GM19240 (cell line): ENCODE results near the gene MPHOSPH10.
"Not testable (repeated sequence)": the region's sequence is repeated elsewhere in the genome, so short reads cannot be mapped to it uniquely, and the experiment has no call there.

Source experiments
- DNase-seq: peaks from one replicate; pipeline ENCODE4 v3.0.0; 2011; ENCODE audit warnings: low spot score; ENCODE audit not compliant: insufficient read length

The MPHOSPH10 gene, protein sequence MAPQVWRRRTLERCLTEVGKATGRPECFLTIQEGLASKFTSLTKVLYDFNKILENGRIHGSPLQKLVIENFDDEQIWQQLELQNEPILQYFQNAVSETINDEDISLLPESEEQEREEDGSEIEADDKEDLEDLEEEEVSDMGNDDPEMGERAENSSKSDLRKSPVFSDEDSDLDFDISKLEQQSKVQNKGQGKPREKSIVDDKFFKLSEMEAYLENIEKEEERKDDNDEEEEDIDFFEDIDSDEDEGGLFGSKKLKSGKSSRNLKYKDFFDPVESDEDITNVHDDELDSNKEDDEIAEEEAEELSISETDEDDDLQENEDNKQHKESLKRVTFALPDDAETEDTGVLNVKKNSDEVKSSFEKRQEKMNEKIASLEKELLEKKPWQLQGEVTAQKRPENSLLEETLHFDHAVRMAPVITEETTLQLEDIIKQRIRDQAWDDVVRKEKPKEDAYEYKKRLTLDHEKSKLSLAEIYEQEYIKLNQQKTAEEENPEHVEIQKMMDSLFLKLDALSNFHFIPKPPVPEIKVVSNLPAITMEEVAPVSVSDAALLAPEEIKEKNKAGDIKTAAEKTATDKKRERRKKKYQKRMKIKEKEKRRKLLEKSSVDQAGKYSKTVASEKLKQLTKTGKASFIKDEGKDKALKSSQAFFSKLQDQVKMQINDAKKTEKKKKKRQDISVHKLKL

DNA sequence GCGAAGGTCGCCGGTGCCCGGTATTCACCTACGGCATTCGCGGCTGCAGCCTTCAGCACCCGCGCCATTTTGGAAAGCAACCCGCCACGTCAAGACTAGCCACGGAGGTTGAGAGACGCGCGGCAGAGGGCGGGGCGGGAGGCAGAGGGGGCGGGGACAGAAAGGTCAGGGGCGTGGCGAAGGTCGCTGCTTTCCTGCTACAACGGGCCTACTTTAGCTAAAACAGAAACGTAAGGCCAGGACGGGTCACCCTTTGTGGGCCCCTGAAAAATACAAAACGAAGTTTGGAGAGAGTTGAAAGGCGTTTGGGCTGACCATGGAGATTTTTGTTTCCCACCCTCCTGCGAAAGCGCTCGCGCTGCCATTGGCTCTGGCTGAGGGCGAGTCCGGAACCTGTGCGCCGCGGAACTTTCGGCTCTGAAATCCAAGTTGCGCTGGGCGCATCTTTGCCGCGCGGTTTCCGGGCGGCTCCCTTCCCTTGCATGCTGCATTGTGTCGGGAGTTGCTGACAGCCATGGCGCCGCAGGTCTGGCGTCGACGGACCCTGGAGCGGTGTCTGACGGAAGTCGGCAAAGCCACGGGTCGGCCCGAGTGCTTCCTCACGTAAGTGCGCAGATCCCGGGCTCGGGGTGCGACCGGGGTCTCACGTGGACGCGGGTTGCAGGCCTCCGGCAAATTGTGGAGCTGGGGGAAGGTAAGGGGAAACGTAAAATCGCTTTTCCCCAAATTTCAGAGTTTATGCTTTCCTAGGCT is at the start of gene MPHOSPH10, which contains the start of gene MCEE:
Gene MPHOSPH10 (plus strand): TSS at position 483 of the 753 bp plus-strand sequence. CDS start 32 bp downstream, at position 515.
Gene MCEE (minus strand): TSS at position 78 of the 753 bp plus-strand sequence. CDS start 10 bp downstream, at position 68.
- DNase-seq, result peak; percentile 65

DNA sequence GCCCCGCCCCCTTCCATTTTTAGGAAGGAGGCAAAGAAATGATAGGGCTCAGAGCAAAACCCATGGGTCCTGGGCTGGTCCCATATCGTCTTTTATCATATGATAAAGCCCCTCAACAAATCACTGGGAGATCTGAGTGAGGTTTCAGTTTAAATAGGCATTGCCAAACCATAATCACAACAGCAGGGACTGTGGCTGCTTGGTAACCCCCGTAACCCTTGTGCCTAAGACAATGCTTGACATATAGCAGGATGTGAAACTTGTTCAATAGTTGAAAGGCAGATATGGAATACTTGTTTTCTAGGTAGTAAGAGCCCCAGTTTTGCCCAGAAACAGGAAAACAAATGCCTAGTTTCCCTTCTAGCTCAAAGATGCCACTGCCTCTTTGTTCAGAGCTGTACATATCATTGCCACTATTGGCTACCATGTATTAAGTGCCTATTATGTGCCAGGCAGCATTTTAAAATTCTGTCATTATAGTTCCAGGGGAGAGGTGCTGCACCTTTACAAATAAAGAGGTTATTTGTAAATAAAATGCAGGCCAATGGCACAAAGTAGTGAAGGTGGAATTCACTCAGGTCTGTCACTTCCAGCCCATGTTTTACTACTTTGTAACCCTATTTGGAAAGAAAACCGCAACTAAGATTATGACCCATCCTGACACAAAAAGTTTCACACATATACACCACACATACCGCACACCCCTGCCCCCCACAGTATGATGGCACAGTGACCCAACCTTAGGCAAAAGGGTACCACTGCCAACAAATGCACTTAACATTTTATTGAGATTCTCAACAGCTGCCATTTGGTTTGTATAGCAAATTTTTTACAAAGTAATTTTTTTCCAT is 47.8 kb upstream of the MPHOSPH10 start:
- no peak for DNase-seq

DNA sequence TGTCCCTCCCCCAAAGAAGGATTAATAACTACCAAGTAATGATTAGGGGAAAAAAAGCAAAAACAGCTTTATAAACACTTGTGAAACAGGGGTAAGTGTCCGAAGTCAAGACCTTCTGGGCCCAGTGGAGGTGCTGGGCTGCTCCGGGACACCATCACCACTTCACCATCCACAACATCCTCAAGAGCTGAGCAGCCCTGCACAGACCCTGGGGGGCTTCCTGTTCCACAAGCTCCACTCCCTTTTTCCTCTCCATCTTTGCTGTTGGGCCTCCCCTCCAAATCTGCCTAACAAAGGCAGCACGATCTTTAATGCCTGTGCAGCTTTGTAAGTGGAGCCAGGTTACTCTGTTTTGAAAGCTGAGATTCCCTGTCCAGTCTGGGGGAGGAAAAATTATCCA is 47.1 kb upstream of the MPHOSPH10 start:
- DNase-seq, result not testable (repeated sequence)

DNA sequence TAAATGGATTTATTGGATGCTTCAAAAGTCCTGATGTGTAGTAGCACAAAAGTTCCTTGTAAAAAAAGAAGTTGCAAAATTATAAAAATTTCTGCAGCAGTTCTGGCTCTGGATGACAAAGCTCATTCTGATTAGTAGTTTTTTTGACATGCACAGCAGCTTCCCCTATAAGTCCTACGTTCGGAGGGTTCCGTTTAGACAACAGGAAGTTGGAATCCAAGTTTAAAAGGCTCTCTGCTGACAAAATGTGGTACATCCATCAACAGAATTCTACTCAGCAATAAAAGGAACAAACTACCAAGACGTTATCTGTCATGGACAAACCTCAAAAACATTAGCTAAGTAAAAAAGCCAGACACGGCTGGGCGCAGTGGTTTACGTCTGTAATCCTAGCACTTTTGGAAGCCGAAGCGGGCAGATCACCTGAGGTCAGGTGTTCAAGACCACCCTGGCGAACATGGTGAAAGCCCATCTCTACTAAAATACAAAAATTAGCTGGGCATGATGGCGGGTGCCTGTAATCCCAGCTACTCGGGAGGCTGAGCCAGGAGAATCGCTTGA is 46.6 kb upstream of the MPHOSPH10 start:
- not testable (repeated sequence) for DNase-seq

DNA sequence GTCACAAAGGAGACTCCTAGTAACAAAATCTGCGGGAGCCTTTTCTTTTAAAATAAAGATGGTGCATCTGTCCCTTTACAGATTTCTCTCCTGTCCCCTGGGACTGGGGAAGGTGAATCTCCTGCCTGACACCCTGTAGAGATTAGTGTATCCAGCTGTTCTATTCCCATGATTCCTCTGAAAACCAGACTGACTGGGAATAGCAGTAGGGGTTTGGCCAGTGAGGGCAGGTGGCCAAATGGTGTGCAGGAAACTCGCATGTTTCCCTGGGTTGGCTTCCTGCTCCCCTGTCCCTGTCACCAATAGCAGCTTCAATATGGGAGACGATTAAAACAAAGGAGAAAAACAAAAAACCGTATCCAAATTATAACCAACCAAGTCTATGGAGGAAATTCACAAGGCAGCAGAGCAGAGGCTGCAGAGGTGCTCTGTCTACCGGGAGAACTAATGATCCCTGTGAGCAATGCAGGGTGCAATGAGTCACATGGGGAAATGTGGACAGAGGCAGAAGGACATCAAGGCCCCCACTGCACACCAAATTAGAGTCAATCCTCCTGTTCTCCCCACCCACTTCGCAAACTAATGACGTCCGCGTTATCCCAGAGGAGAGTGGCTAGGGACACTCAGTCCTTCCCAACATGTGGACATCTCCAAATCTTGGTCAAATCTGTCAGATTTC is 45.0 kb upstream of the MPHOSPH10 start:
- DNase-seq, result not testable (repeated sequence)

DNA sequence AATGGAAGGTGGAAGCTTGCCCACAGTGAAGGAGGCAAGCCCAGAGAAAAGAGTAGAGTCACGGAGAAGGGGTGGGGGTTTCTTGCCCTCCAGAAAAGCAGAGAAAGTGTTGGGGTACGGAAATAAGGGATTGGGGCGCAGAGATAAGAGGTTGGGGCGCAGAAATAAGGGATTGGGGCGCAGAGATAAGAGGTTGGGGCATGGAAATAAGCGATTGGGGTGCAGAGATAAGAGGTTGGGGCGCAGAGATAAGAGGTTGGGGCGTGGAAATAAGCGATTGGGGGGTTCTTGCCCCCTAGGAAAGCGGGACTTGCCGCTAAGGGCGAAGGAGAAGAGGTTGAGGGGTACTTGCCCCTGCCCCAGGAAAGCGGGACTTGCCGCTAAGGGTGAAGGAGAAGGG is 41.0 kb upstream of the MPHOSPH10 start:
- DNase-seq, result not testable (repeated sequence)

DNA sequence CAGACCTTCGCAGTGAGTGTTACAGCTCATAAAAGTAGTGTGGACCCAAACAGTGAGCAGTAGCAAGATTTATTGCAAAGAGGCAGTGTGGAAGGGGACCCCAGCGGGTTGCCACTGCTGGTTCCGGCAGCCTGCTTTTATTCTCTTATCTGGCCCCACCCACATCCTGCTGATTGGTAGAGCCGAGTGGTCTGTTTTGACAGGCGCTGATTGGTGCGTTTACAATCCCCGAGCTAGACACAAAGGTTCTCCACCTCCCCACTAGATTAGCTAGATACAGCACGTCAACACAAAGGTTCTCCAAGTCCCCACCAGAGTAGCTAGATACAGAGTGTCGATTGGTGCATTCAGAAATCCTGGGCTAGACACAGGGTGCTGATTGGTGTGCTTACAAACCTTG is 38.6 kb upstream of the MPHOSPH10 start:
- DNase-seq, result not testable (repeated sequence)

DNA sequence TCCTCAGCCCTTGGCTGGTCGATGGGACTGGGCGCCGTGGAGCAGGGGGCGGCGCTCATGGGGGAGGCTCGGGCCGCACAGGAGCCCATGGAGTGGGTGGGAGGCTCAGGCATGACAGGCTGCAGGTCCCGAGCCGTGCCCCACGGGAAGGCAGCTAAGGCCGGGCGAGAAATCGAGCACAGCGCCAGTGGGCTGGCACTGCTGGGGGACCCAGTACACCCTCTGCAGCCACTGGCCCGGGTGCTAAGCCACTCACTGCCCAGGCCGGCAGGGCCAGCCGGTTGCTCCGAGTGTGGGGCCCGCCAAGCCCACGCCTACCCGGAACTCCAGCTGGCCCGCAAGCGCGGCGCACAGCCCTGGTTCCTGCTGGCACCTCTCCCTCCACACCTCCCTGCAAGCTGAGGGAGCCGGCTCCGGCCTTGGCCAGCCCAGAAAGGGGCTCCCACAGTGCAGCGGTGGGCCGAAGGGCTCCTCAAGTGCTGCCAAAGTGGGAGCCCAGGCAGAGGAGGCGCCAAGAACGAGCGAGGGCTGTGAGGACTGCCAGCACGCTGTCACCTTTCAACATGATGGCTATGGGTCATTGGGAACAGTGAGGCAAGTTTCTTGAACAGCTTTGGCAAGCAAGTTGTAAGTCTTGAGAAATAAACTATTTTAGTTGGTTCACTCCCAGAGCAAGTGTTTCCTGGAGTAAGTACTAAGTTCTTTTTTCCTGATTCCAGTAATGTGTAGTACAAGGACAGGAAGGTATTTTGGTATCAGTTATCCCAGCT is 37.8 kb upstream of the MPHOSPH10 start:
- DNase-seq, result not testable (repeated sequence)

DNA sequence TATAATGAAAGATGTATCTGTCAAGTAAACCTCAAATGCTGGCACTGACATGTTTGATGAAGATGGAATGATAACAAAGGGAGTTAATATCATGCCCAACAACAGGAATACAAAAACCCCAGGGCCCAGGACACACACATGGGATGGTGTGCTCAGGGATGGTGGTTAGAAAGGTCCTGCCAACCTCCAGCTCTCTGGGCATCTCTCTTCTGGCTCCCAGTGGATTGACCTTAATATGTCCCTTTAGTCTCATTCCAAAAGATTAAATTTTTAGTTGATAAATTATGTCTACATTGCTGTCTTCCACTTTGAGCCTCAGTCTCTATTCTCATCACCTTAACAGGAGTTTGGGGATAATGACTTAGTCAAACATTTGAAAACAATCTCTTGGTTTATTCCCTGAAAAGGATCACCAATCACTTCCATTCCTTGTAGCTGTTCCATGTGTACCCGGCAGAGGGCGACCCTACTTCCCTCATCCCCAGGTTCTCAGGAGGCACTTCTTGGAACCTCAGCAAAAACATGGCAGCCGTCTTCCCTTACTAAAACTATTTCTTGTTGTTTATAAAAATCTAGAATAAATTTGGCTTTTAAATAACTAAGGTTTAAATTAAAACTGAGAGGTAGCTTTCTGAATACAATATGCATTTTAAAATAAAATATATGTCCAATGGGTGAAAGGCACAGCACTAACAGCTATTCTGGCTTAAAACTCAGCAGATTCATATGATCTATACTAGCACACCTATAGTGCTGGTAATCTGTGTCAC is 30.1 kb upstream of the MPHOSPH10 start:
- DNase-seq, result peak; percentile 19

DNA sequence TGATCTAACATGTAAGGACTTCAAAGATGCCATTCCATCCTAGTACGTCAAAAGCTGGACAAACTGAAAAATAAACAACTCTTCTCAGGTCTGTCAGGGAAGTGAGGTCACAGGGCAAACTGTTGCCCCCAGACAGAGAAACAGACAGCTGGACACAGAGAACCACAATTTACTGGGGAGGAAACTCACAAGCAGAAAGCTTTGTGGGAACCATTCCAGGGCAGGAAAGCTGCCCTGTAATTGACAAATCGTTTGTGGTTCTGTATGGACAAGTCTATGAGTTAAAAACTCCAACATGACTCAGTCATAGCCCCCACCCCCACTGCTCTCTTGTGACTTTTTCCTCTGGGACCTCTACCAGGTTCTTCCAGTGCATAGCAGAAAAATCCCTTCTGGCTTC is 28.8 kb upstream of the MPHOSPH10 start:
- no peak for DNase-seq

DNA sequence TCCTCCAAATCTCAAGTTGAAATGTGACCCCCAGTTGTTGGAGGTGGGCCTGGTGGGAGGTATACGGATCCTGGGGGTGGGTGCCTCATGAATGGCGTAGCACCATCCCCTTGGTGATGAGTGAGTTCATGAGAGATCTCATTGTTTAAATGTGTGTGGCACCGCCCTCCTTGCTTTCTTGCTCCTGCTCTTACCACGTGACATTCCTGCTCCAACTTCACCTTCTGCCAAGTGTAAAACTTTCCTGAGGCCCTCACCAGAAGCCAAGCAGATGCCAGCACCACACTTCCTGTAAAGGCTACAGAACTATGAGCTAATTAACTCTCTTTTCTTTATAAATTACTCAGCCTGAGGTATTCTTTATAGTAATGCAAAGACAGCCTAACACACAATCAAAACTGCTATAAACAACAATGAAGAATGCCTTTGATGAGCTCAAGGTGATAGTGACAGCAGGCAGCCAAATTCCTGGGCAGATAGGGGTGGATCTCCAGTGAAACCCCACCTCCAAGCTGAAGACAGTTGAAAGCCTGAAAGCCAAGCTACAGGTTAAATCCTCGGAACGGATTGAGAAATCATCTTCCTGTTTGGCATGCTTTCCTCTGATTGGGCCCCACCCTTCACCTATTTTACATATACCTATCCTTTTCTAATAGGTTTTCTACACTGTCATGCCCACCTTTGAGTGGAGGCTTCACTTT is 27.3 kb upstream of the MPHOSPH10 start:
- DNase-seq, result no peak

DNA sequence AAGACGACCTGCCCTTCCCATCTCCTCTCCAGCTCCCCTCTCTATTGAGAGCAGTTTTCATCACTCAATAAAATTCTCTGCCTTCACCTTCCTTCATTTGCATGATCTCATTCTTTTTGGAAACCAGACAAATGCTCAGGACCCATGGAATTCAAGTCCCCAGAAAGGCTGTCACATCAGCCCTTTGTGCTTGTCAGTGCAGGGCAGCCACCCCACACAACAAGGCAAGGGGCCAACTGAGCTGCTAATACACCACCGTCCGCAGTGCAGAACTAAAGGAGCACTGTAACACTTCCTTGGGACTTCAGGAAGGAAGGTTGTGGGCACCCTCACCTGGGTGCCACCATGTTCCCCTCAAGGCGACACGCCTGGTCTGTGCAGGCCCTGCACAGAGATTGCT is 26.6 kb upstream of the MPHOSPH10 start:
- no peak for DNase-seq

DNA sequence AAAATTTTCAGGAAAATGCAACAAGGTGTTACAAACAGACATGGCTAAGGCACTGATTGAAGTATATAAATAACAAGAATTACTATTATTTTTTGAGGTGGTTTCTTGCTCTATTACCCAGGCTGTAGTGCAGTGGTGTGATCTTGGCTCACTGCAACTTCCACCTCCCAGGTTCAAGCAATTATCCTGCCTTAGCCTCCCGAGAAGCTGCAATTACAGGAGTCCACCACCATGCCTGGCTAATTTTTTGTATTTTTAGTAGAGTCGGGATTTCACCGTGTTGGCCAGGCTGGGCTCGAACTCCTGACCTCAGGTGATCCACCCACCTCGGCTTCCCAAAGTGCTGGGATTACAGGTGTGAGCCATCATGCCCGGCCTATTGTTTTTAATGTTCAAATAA is 24.0 kb upstream of the MPHOSPH10 start:
- DNase-seq, result not testable (repeated sequence)

DNA sequence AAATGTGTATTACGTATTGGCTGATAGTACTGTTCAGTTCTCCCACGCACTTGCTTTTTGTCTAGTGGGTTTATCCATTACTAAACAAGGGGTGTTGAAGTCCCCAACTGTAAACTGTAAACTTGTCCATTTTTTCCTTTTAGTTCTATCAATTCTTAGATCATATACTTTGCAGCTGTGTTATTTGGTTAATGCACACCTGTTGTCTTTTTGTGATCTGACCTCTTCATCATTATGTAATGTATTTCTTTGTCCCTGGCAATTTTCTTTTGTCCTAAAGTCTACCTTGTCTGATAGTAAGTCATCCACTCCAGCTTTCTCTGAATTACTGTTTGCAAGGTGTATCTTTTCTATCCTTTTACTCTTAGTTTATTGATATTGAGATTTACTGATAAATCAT is 22.3 kb upstream of the MPHOSPH10 start:
- DNase-seq, result no peak

DNA sequence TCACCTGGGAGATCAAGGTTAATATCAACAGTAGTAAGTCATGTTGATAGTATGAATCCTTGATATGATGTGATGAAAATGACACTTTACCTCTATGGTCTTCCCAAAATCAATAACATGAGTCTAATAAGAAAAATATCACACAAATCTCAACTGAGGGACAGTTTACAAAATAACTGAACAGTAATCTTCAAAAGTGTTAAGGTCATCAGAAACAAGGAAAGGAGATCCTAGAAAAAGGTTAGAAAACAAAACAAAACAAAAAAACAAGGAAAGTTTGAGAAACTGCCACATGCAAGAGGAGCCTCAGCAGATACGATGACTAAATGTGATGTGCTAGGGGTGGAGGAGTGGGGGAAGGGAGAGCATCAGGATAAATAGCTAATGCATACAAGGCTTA is 16.6 kb upstream of the MPHOSPH10 start:
- DNase-seq, result no peak

DNA sequence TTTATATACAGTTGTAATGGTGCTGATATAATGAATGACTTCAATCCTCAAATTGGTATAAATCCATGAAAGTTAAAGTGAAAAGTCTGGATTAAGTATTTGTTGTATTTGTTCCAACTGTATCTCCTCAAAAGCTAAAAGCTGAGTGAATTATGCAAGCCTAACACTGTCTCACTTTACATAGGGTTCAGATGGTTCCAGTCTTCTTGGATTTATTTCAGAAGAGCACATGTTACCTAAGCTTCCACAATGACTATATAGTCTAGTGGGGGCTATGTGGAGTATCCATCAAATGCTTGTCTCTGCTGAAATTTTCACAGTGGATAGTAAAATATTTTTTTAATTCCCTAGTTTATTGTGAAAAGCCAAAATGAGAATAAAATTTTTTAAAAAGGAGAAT is 13.4 kb upstream of the MPHOSPH10 start:
- no peak for DNase-seq

DNA sequence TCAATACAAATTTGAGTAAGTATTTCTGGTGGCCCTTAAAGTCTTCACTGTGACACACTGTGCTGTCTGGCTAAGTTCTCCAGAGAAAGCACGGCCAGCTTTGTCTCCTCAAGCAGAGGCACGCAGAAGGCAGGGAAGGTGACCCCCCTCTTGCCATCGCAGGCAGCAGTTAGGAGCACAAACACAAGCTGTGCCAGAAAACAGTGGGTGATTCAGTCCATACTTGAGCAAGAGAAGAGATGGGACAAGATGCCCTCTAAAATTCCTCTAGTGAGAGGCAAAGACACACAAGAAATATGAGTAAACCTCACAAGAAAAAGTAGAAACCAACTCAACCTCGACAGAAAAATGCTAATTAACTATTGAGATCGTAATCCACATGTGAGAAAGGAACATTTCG is 10.2 kb upstream of the MPHOSPH10 start:
- DNase-seq, result no peak

DNA sequence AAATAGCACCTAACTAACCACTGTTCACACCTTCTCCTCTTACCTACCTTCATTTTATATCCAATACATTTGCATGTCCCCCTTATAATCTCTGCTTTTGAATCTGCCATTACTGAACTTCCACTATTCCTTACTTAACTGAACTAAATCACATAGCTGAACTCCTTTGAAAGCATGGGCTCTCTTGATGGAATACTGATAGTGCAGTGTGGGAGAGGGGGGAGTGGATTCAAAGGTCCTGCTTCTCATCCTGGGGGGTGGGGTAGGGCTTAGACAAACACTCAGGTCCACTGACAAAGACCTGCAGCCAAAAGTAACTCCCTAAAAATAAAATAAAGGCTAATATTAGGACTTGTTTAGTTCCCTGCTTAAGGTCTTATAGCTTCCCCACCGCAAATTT is 9.0 kb upstream of the MPHOSPH10 start:
- no peak for DNase-seq
